Iris pigment epithelial cell (primary cell): Measurements from ENCODE around the gene EFHC1.
A peak's percentile ranks its signal among the peaks of the same experiment; 100 is the strongest.

ENCODE experiments used
- DNase-seq: peaks from one replicate; pipeline ENCODE4 v3.0.0-alpha.2; 2011; ENCODE audit warnings: low read depth

EFHC1 gene

GRCh38 chr6:52557389-52558265, 137.5 kb downstream of the EFHC1 start:
- no peak for DNase-seq

GRCh38 chr6:52558266-52559000, 138.3 kb downstream of the EFHC1 start:
- no peak for DNase-seq

GRCh38 chr6:52560462-52560861, 140.3 kb downstream of the EFHC1 start:
- DNase-seq: peak; percentile 57

GRCh38 chr6:52562911-52563310, 142.8 kb downstream of the EFHC1 start:
- peak; percentile 50 for DNase-seq

- DNase-seq: no peak
These were observed 144.7 kb downstream of the EFHC1 start for GRCh38 chr6:52564856-52565255.

- no peak for DNase-seq
These were observed 146.1 kb downstream of the EFHC1 start for GRCh38 chr6:52566201-52566600.

- peak; percentile 99 for DNase-seq
These were observed 146.7 kb downstream of the EFHC1 start for GRCh38 chr6:52566853-52567279.

GRCh38 chr6:52568320-52568719, 148.2 kb downstream of the EFHC1 start:
- no peak for DNase-seq

- no peak for DNase-seq
These were observed 150.2 kb downstream of the EFHC1 start for GRCh38 chr6:52570291-52570700.

- DNase-seq: no peak
These were observed 151.1 kb downstream of the EFHC1 start for GRCh38 chr6:52571099-52571755.

GRCh38 chr6:52572536-52572935, 152.4 kb downstream of the EFHC1 start:
- DNase-seq: no peak

GRCh38 chr6:52573295-52573694, 153.2 kb downstream of the EFHC1 start:
- no peak for DNase-seq
